ENCODE data around the gene RBM17.
"Not testable (repeated sequence)": the region's sequence is repeated elsewhere in the genome, so short reads cannot be mapped to it uniquely, and the experiment has no call there.

Gene RBM17, protein sequence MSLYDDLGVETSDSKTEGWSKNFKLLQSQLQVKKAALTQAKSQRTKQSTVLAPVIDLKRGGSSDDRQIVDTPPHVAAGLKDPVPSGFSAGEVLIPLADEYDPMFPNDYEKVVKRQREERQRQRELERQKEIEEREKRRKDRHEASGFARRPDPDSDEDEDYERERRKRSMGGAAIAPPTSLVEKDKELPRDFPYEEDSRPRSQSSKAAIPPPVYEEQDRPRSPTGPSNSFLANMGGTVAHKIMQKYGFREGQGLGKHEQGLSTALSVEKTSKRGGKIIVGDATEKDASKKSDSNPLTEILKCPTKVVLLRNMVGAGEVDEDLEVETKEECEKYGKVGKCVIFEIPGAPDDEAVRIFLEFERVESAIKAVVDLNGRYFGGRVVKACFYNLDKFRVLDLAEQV

DNA sequence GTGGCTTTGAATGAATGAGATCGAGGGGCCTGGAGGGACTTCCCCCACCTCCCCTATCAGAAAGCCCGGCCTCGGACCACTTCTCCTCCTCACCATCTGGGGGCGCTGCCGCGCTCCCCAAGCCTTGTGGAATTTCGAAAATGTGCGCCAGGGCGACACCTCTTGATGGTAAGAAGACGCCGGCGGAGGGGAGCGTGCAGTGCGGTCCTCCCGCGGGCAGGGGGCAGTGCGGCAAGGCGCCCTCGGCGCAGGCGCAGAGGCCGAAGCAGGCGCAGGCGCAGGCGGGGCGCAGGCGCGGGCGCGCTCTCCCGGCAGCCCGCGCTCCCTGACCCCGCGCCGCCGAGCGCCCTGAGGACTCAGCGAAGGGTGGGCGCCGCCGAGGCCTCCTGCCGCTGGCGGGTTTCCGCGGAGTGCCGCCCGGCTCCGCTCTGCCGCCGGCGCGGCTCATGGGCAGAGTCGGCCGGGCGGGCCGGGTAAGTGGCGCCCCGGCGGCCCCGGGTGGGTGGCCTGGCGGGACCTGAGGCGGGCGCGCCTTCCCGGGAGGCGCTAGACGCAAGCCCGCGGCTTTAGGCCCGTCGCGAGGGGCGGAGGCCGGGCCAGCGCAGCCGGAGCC is at the start of gene RBM17:
RBM17 (plus strand) TSS at position 314 of the 613 bp plus-strand sequence. CDS start 8,032 bp downstream, outside the sequence.
- peak; percentile 95 for DNase-seq (ENCODE audit: low read depth)

- no peak for DNase-seq (ENCODE audit: low read depth)
These were observed 49.1 kb upstream of the RBM17 start for GRCh38 chr10:6039711-6040110.

GRCh38 chr10:6040205-6040604 is 48.6 kb upstream of the RBM17 start:
- DNase-seq (ENCODE audit: low read depth), result no peak

DNA sequence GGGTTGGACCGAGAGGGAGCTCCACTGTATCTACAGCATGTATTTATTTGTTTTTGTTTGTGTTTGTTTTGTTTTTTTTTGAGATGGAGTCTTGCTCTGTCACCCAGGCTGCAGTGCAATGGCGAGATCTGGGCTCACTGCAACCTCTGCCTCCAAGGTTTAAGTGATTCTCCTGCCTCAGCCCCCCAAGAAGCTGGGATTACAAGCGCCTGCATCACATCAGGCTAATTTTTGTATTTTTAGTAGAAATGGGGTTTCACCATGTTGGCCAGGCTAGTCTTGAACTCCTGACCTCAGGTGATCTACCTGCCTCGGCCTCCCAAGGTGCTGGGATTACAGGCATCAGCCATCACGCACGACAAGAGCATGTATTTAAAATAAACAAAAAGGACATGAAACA is 45.5 kb upstream of the RBM17 start:
- not testable (repeated sequence) for DNase-seq (ENCODE audit: low read depth)

DNA sequence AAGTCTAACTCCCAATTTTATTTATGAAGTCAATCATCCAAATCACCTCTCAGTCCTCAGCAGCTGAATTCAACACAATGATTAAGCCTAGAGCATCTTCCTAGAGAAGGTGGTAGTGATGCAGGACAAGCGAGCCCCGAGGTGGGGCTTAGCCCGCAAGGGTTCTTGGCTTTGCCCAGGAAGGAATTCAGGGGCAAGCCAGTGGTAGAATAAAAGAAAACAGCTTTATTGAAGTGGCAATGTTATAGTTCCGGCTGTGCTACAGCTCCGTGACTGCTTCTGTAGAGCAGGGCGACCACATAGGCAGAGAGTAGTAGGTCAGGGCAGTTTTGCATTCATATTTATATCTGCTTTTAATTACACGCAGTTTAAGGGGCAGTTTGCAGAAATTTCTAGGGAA is 44.8 kb upstream of the RBM17 start:
- no peak for DNase-seq (ENCODE audit: low read depth)

- DNase-seq (ENCODE audit: low read depth), result no peak
These were observed 44.0 kb upstream of the RBM17 start for GRCh38 chr10:6044751-6045313.

DNA sequence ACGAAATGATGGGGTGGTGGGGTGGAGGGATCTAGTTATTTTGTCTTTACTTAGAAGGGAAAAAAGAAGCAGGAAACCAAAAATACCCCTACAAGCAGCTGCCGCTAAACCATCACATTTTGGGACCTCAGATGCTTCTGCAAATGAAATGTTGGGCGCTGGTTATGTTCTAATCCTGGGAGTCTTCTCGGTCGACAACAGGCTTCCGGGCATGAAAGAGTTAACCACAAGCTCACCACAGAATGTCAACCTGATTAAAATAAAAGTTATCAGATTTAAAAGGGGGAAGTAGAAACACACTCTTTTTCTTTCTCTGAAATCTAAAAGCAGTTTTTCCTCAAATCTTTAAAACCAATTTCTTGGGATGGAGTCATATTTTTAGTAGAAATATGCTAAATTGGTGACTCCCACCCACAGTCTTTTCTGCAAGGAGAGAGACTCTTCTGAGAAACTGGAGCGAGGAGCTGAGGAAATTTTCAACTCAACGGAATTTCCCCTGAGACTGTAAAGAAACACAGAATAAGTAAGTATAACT is 43.5 kb upstream of the RBM17 start:
- DNase-seq (ENCODE audit: low read depth), result no peak

- DNase-seq (ENCODE audit: low read depth), result no peak
These were observed 42.7 kb upstream of the RBM17 start for GRCh38 chr10:6045878-6046772.

GRCh38 chr10:6046773-6047611 is 41.8 kb upstream of the RBM17 start:
- no peak for DNase-seq (ENCODE audit: low read depth)

DNA sequence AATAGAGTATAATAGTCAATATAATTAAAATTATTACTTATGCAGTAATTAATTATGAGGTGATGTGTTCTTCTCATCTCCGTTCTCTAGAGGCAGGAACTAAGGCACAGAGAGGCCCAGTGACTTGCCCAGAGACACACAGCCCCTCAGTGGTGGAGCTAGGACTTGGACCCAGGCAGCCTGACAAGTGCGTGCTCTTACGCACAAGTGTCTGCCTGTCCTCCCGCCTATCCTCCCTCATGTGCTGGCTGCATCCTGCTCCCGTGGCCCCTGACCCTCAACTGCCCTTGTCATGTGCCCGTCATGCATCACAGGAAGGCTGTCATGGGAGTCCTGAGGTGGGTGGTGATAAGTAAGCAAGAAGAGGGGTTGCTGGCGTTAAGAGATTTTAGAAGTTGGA is 41.0 kb upstream of the RBM17 start:
- DNase-seq (ENCODE audit: low read depth), result no peak

DNA sequence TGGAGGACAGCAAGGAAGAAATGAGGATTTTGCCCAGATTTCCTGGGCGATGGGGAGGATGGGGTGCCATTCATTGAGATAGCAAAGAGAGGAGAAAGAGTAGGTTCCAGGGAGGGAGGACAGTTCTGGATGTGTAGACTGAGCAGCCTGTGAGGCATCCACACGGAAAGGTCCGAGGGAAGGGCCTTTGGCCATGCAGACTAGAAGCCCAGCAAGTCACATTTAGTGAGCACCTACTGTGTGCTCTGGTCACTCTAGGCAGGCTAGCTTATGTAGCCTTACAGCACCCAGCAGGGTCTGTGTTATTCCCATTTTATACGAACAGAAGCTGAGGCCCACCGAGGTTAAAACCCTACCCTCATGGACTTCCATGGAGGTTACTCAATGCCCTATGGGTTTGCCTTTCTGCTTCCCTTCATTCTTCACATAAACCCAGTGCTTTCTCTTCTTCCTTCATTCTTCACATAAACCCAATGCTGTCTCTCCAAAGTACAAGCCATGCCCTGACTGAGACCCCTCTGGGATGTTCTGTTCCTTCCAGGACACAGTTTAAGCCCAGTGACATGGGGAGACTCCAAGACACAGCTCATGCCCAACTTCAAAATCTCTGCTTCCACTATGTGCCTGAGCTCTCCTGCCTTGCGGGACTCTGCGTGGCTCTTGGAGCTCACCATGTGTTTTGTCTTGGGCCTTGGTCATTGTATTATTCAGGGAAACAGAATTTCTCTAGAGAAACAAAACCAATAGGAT is 40.4 kb upstream of the RBM17 start:
- DNase-seq (ENCODE audit: low read depth), result no peak

- no peak for DNase-seq (ENCODE audit: low read depth)
These were observed 39.8 kb upstream of the RBM17 start for GRCh38 chr10:6049031-6049400.

DNA sequence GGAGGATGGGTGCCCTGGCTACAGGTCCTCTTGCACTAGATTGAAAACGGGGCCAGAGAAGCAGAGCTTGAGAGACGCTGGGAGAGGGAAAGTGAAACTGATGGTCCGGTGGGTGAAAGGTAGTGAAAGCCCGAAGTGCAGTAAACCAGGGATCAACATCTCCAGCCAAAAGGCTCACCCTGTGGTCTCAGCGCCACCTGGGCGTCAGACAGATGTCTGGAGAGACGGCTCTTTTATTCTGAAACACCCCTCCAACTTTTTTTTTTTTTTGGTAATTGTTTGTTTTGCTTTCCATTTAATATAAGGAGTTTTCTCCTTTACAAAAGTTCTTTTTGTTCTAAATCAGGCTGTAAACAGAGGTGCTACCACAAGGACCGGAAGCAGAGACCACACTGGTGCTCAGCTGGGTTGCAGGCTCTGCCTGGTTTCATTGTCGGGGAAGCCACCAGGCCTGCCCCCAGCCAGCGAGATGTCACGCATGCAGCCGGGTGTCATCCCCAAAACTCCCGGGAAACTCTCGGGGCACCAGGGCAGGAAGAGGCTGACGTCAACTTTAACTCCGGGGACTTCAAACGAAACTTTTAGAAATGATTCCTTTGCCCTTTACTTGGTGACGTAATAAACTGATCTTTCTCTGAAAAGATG is 37.9 kb upstream of the RBM17 start:
- DNase-seq (ENCODE audit: low read depth), result peak; percentile 13

GRCh38 chr10:6052247-6053221 is 36.3 kb upstream of the RBM17 start:
- DNase-seq (ENCODE audit: low read depth), result no peak

- DNase-seq (ENCODE audit: low read depth), result no peak
These were observed 35.5 kb upstream of the RBM17 start for GRCh38 chr10:6053303-6053702.

DNA sequence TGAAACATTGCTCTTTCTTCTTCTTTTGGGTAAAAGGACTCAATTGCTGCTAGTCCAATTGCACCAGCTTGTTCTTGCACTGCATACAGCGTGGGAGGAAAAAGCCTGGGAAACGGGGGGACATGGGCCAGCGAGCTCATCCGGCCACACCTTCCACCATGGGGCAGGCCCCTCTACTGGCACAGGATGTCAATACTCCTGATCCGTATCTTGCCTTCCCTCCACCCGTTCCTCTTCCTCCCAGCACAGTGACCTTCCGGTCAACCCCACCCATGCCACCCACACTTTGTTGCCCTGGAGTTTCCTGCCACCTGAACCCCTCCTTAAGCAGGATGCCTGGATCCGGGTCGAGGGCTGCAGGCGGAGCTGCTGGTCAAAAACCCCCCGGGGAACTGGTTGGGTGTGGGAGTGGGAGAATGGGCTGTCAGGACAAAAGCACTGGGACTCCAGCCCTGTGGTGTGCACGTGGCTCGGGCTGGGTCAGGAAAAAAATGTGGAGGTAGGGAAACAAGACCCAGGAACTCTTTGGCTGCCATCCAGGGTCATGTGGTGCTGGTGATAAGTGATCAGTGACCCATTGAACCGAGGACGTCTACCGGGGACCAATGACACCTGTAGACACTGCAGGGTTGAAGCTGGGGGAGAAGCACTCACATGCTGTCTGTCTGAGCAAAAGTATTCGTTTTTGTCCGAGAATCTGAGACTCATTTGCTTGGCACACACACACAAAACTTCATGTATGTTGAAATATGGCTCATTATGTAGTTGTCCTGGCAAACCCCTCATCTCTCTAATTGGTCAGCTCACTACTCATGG is 34.8 kb upstream of the RBM17 start:
- no peak for DNase-seq (ENCODE audit: low read depth)

- no peak for DNase-seq (ENCODE audit: low read depth)
These were observed 34.0 kb upstream of the RBM17 start for GRCh38 chr10:6054884-6055283.

DNA sequence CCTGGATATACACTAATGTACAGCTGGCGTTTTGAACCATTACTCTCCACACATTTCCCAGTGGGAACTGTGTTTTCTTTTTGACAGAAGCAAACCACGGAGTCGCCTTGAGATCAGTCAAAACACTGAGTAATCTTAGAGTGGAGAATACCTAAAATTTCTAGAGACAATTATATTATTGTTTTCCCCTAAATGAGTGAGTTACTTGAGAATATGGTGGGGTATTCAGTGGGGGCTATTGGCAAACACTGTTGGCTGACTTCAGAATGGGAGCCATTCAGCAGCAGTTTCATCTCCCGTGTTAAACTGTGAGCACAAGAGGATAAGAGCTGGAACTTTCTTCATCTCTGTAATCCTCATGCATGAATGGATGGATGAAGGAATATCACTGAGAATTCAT is 32.9 kb upstream of the RBM17 start:
- DNase-seq (ENCODE audit: low read depth), result no peak

Measured in fibroblast of the conjunctiva (primary cell).